HG03039 (cell line): ENCODE data around the gene FKBP4.
"Not testable (repeated sequence)": the region's sequence is repeated elsewhere in the genome, so short reads cannot be mapped to it uniquely, and the experiment has no call there.

Experiments used
- ATAC-seq: cut with Tn5 transposase; IDR thresholded peaks from one replicate; pipeline ENCODE4 v1.9.1; 2021; ENCODE audit warnings: mild to moderate bottlenecking, moderate library complexity; ENCODE audit not compliant: unreplicated experiment

The FKBP4 gene, protein sequence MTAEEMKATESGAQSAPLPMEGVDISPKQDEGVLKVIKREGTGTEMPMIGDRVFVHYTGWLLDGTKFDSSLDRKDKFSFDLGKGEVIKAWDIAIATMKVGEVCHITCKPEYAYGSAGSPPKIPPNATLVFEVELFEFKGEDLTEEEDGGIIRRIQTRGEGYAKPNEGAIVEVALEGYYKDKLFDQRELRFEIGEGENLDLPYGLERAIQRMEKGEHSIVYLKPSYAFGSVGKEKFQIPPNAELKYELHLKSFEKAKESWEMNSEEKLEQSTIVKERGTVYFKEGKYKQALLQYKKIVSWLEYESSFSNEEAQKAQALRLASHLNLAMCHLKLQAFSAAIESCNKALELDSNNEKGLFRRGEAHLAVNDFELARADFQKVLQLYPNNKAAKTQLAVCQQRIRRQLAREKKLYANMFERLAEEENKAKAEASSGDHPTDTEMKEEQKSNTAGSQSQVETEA

DNA sequence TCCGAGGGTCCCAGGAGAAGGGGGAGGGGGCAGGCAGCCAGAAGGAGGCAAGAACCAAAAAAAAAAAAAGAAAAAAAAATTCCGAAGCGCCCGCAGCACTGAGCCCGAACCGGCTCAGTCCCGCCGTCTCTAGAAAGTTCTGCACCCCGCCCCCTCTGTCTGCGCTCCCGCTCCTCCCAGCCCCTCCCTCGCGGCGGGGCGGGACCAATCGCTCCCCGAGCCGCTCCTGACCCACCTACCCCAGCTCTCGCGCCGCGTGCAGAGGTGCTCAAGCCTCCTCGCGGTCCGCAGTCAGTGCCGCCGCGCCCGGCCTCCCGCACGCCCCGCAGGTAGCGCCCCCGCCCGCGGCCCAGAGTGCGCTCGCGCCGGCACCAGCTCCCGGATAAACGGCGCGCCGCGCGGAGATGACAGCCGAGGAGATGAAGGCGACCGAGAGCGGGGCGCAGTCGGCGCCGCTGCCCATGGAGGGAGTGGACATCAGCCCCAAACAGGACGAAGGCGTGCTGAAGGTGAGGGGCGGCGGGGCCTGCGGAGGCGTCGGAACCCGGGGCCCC lies at the start of gene FKBP4:
Gene FKBP4 (plus strand): TSS at position 235 of the 554 bp plus-strand sequence. CDS start 170 bp downstream, at position 405.
- ATAC-seq: peak; percentile 67

DNA sequence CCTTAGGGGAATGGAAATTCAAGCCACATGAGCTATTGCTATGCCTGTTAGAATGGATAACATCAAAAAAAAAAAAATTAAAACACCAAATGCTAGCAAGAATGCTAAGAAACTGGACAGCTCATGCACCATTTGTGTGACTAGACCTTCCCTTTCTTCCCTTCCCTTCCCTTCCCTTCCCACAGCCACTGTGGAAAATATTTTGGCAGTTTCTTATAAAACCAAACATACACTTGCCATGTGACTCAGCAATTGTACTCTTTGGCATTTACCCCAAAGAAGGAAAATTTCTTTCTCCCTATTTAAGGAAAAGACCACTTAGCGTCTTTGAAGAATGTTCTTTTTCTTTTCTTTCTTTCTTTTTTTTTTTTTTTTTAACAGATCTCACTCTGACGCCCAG lies 49.1 kb upstream of the FKBP4 start:
- ATAC-seq: no peak

DNA sequence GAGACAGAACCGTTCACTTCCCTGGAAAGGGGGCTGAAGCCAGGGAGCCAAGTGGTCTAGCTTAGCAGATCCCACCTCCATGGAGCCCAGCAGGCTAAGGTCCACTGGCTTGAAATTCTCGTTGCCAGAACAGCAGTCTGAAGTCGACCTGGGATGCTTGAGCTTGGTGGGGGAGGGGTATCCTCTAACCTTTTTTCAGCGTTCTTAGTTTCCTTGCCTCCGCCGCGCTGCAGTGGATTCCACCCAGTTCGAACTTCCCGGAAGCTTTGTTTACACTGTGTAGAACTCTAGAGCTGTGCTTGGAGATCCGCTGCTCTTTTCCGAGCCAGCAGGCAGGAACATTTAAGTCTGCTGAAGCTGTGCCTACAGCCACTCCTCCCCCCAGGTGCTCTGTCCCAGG lies 45.2 kb upstream of the FKBP4 start:
- ATAC-seq: no peak

DNA sequence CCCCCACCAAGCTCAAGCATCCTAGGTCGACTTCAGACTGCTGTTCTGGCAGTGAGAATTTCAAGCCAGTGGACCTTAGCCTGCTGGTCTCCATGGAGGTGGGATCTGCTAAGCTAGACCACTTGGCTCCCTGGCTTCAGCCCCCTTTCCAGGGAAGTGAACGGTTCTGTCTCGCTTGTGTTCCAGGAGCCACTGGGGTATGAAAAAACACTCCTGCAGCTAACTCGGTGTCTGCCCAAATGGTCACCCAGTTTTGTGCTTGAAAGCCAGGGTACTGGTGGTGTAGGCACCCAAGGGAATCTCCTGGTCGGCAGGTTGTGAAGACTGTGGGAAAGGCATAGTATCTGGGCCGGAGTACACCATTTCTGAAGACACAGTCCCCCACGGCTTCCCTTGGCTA lies 44.6 kb upstream of the FKBP4 start:
- ATAC-seq: no peak

DNA sequence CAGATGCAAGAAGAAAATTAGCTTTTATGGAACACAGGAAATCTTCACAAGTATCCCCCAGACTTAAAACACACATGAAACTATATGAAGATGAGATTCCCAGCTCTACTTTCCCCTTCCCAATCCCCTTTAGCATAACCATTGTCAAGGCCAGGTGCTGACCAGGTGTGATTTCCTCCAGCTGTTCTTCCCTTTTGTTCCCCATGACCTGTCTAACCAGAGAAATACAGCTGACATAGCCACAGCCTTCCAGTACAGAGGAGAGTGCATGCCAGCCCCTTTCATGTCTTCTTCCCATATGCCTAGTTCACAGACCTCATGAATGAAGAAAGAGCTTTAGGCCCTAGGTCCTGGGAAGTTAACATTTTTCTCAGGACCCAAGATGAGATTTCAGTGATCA lies 43.5 kb upstream of the FKBP4 start:
- no peak for ATAC-seq

DNA sequence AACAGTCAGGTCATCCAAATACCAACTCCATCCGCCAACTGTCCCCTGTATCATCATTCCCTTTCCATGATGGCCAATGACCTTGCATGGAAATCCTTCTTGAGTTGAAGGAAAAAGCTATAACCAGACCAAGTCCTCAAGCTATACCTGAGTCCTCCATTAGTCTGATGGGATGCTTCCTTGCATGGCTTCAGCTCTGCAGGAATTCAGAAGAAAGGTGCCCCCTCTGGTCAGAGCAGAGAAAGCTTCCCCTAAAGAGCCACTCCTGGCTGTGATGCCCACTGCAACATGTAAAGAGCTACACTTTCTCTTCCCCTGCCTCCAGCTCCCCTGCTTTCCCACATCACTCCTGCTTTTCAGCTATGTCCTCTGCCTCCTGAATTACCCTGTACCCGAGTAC lies 43.1 kb upstream of the FKBP4 start:
- ATAC-seq: no peak

DNA sequence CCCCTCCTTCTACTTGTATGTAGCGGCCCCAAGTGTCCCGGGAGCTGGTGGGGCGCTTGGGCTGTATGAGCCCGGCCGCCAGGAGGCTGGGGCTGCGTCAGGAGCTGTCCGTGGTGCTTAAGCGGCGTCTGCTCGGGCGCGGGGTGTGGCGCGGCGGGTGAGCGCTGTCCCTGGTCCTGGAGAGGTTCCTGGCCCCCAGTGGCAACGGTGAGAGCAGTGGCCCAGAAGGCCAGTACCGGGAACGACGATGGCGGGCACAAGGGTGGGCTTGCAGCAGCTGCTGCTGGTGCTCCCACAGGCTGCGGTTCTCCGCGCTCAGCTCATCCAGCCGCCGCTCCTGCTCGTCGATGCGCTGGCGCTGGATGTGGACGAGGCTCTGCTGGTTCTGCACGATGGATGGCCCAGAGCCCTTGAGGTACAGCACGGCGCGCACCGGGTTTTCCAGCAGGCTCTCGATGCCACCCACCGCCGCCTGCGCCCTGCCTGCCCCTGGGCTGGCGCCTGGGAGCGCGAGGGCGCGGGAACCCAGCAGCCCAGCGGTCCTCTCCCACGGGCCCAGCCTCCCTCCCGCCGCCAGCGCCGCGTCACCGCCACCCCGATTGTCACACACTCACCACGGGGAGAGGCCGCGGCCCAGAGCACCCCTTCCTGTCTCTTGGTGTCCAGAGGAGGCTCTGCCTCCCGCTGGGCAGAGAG lies 41.9 kb upstream of the FKBP4 start:
- no peak for ATAC-seq

DNA sequence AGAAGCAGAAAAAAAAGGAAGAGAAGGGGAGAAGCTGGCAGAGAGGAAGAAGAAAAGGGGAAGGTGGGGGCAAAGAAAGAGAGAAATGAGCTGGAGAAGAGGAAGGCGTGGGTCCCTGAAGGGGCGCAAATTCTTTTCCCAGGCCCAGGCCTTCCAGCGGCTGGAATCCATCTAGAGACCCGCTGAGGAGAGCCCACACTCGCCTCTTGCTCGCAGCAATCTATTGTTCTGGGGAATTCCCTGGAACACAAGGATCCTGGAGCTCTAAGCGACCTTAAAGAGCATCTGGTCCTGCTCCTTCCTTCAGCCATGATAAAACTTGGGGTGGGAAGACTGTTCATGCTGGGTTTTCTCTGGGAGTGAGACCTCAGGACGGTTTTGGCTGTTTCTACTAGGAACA lies 41.2 kb upstream of the FKBP4 start:
- ATAC-seq: no peak

DNA sequence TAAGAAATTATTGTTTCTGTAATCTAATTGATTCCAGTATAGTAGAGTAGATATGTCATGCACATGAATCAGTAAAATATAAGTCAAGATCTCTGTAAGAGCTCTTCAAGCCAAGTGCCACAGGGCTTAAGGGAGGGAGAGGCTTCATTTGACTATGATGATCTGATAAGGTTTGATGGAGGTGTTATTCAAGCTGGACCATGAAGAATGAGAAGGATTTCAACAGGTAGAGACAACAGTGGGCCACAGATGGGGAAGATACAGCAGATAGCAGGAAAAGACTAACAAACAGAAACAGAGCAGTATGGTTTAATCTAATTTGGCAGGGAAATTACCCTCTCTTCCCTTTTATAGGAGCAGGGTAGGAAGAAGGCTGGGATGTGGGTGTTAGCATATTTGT lies 40.6 kb upstream of the FKBP4 start:
- no peak for ATAC-seq

DNA sequence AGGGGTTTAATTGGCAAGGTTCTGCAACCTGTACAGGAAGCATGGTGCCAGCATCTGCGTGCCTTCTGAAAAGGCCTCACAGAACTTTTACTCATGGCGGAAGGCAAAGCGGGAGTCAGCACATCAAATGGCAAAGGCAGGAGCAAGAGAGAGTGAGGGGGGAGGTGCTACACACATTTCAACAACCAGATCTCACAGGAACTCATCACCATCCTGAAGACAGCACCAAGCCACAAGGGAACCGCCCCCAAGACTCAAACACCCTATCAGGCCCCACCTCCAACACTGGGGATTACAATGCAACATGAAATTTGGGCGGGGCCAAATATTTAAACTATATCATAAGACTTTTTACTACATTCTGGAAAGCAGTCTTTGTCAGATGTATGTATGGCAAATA lies 38.0 kb upstream of the FKBP4 start:
- ATAC-seq: no peak

DNA sequence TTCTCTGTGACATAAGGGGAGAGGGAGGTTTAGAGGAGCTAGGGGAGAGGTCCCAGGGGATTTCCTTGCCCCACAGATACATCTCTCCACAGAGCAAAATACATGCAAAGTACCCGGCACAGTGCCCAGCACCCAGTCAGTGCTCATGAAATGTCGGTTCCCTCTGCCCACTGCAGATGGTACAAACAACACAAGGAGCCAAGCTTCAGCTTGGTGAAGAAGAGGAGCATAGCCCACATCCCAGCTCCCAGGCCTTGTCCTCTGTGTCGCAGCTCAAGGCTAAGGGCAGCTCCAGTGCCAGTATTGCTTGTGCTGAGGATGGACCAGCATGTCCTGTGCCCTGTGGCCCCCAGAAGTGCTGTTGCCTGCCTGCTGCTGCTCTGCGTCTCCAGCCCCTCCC lies 35.0 kb upstream of the FKBP4 start:
- ATAC-seq: no peak

DNA sequence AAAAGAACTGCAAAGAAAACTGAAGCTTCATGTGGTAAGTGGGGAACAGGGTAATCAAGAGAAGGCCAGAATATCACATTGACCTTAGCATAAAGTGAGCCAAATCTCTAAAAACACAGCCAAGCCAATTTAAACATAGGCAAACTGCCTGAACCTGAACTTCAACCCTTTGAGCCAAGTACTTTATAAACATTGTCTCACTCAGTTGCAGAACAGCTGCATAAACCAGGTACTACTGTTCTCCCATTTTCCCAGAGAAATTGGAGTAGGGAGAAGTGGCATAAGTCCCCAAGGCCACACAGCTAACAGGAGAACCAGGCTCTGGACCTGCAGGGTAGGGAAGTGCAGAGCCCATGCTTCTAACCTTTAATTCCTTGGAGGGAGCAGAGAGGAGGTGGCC lies 30.4 kb upstream of the FKBP4 start:
- no peak for ATAC-seq

DNA sequence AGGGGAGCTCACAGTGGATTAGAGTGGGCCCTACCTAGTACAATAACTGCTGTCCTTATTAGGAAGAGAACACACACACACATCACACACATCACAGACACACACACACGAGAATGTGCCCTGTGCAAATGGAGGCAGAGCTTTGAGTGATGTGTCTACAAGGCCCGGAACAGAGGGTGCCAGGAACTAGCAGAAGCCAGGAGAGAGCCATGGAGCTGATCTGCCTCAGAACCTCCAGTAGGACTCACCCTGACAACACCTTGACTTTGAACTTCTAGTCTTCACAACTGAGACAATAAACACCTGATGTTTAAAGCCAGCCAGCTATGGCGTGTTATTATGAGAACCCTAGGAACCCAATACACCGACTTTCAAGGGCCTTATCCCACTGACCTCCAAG lies 29.7 kb upstream of the FKBP4 start:
- ATAC-seq: no peak

DNA sequence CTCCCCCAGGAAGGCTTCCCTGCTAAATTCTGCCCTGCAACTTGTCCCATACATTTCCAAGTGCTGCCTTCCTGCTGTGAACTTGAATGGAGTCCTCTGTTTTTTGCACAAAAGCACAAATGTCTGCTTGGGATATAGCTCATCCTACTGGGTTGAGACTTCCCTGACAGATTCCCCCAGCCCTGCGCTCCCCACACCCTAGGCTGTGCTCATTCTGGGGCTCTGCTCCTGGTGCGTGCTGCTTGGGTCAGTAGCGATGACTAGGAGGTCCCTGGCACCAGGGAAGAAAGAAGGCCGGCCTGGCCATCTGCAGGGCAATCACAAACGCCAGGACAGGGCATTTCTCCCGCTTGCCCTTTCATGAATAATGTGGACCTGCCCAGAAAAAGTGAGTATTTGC lies 29.2 kb upstream of the FKBP4 start:
- no peak for ATAC-seq

DNA sequence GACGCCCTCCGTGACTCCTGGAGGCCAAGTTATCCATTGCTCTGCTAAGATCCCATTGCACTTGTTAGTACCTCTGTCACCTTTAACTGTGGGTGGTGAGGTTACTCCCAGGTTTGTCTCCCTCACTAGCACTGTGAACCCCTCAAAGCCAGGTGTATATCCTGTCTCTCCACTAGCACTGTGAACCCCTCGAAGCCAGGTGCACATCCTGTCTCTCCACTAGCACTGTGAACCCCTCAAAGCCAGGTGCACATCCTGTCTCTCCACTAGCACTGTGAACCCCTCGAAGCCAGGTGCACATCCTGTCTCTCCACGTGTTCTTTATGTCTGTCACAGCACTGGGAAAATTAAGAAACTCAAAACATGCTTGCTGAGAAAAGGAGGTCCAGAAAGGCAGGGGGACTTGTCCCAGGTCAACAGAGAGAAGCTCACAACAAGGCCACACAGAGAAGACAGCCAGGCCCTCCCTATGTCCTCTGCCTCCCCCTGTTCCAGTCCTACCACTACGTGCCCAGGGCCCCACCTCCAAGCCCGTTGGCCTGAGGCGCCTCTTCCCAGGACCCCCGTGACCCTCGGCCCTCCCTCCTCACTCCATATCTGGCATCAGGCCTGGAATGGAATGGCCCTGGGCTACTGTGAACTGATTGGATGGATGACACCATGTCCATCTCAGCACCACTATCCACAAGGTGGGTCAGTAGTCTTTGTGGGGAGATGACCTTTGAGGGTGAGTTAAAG lies 26.4 kb upstream of the FKBP4 start:
- ATAC-seq: no peak

DNA sequence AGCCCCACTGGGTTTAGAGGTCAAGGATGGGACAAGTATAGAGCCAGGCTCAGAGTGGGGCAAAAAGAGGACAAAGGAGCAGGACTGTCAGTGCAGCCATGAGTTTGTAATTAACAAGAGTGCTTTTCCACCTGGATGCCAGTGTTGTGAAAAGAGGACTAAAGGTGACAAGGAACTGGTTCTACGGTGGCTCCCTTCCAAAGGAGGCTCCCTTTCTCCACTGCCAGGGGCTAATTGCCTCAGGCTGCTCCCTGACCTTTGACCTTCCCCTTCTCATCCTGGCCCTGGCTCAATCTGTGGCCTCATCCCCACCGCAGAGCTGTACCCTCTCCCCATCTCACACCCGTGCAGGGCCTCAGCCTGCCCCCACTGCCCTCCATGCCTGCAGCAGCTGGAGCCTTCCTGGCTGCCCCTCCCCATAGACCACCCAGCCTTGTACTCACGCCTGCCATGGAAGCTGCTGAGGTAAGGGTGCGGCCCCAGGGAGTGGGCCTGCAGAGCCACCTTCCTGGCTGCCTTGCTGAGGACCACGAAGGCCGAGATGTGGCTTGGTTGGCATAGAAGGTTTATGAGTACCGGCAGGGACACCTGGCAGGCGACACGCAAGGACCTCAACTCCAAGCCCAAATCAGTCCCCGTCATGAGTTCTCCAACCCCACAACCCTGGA lies 24.8 kb upstream of the FKBP4 start:
- ATAC-seq: no peak

DNA sequence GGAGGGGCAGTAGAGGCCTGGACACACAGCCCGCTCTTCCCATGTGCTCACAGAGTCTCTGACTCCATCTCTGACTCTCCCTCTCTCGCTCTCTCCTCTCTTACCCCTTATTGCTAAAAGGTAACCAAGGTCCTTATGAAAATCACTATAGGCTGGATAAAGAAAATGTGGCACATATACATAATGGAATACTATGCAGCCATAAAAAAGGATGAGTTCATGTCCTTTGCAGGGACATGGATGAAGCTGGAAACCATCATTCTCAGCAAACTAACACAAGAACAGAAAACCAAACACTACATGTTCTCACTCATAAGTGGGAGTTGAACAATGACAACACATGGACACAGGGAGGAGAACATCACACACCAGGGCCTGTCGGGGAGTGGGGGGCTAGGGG lies 24.2 kb upstream of the FKBP4 start:
- not testable (repeated sequence) for ATAC-seq

DNA sequence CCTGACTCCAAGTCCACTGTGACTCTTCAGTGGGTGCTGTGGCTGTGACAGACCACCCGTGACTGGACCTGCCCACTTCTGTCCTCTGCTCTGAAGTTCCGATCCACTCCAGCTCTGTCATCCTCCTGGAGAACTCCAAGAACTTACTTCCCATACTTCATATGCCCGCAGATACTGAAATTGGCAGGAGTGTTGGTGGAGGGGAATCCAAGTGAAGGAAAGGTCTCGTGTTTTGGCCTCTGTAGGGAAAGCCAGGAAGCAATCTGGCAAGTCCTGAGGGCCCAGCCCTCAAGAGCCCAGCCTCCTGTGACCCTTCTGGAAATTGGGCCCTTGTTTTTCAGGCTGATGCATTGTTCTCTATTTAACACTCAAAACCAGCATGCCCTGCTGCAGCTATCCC lies 22.4 kb upstream of the FKBP4 start:
- no peak for ATAC-seq

DNA sequence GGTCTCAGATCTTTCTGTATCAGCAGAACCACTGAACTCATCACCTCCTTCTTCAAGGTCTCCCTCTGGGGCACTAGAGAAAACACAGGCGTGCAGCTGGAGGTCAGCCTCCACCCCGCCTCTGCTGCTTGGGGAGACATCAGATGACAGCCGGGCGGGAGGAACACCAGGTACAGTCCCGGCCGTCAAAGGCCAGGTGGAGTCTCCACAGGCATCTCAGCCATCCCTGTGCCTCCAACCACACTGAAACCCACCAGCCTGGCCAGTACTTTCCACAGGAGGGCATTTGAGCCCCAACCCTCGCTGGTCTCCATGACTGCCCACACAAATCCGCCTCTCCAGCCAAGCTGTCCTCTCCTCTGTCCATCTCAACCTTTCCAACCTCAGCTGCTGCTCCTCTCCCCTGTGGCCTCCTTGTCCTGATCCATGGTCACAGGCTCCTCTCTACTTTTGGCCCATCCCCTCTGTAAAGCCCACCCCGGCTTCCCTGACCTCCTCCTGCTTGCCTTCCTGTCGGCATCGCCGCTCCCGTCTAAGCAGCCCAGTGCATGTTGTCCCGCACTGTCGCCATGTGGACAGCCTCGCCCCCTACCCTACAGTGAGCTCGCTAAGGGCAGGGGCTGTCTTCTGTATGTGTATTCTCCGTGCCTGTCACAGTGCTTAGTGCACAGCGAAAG lies 21.4 kb upstream of the FKBP4 start:
- ATAC-seq: no peak

DNA sequence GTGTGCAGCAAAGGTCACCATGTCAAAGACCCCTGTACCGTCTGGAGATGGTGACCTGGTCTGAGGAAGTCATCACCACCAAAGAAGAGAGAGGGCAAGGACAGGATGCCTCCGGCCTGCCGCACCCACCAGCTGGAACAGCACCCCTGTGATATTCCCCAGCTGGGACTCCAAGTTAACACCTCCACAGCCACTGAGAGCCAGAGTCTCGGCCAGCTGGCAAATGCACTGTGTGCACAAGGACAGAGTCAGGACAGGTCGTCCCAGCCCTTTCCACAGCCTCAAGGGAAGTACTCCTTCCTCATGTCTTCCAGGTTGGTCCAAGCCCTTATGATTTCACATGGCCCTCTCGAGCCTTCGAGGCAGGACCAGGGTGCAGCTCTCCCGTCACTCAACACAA lies 19.3 kb upstream of the FKBP4 start:
- no peak for ATAC-seq
